DOHH2 (cell line): ENCODE measurements around the gene ATMIN.

Experiments used
- H3F3A ChIP-seq: fragments of 200-600 bp; sonication (generic), shearing (Covaris generic); 2 replicates; pipeline ENCODE4 v1.6.0; 2016; ENCODE audit warnings: antibody characterized with exemption, mild to moderate bottlenecking; ENCODE audit not compliant: control insufficient read depth, insufficient read depth
- H3K27ac ChIP-seq: fragments of 200-600 bp; sonication (generic); 2 replicates; pipeline ENCODE4 v1.5.1; 2014; ENCODE audit warnings: low read depth, mild to moderate bottlenecking, low read length, moderate library complexity
- H3K27me3 ChIP-seq: fragments of 200-600 bp; sonication (generic); 2 replicates; pipeline ENCODE4 v1.6.1; 2014; ENCODE audit warnings: mild to moderate bottlenecking, low read length, mixed read lengths; ENCODE audit not compliant: control insufficient read depth
- H3K36me3 ChIP-seq: fragments of 200-600 bp; sonication (generic); 2 replicates; pipeline ENCODE4 v1.6.1; 2014; ENCODE audit warnings: mild to moderate bottlenecking, low read length, moderate library complexity, mixed read lengths; ENCODE audit not compliant: control insufficient read depth
- H3K4me1 ChIP-seq: fragments of 200-600 bp; sonication (generic); 2 replicates; pipeline ENCODE4 v1.6.1; 2014; ENCODE audit warnings: mild to moderate bottlenecking, low read length, mixed read lengths; ENCODE audit not compliant: control insufficient read depth
- H3K4me2 ChIP-seq: fragments of 200-600 bp; sonication (generic); 2 replicates; pipeline ENCODE4 v1.6.0; 2014; ENCODE audit warnings: mild to moderate bottlenecking, low read length, moderate library complexity
- H3K4me3 ChIP-seq: fragments of 200-600 bp; sonication (generic); 2 replicates; pipeline ENCODE4 v1.5.1; 2014; ENCODE audit warnings: mild to moderate bottlenecking, low read length, mixed read lengths
- H3K79me2 ChIP-seq: fragments of 200-600 bp; sonication (generic); 2 replicates; pipeline ENCODE4 v1.6.1; 2014; ENCODE audit warnings: mild to moderate bottlenecking, low read length, mixed read lengths; ENCODE audit not compliant: control insufficient read depth
- H3K9me2 ChIP-seq: fragments of 200-600 bp; sonication (generic); replicated peaks from 2 replicates; pipeline ENCODE4 v1.6.1; 2014; ENCODE audit warnings: mild to moderate bottlenecking, low read length, mixed read lengths; ENCODE audit not compliant: control insufficient read depth
- H3K9me3 ChIP-seq: fragments of 200-600 bp; sonication (generic); 2 replicates; pipeline ENCODE4 v1.6.1; 2014; ENCODE audit warnings: antibody characterized with exemption, low read length, mixed read lengths; ENCODE audit not compliant: control insufficient read depth, insufficient read depth
- H4K20me1 ChIP-seq: fragments of 200-600 bp; sonication (generic); 2 replicates; pipeline ENCODE4 v1.6.0; 2014; ENCODE audit warnings: low read depth, mild to moderate bottlenecking, antibody characterized with exemption, low read length, moderate library complexity; ENCODE audit not compliant: control insufficient read depth, insufficient read depth
- CTCF ChIP-seq: fragments of 200-600 bp; sonication (generic); IDR thresholded peaks from one replicate; pipeline ENCODE4 v1.5.1; 2014; ENCODE audit warnings: antibody characterized with exemption, mild to moderate bottlenecking, low read depth, low read length; ENCODE audit not compliant: poor library complexity, severe bottlenecking
- EZH2phosphoT487 ChIP-seq: fragments of 200-600 bp; sonication (generic); IDR thresholded peaks from 2 replicates; pipeline ENCODE4 v1.6.1; 2017; ENCODE audit warnings: borderline replicate concordance, mild to moderate bottlenecking, antibody characterized with exemption, low read length, moderate library complexity, mixed read lengths

The ATMIN gene

GRCh38 chr16:81053761-81054160 lies 18.1 kb downstream of the ATMIN start:
- Histone ChIP-seq H4K20me1 (no peaks in the 10 kb centered on the region), H3K4me3 (no peak overlapping the region), H3K9me3 (peaks cover 7% of the 10 kb centered on the region; the same call in 1 of the 2 replicates), H3F3A (no peaks in the 10 kb centered on the region), H3K27ac (no peak overlapping the region), H3K4me2 (no peak overlapping the region), H3K36me3 (no peaks in the 10 kb centered on the region), H3K4me1 (peaks cover 2% of the 10 kb centered on the region; the same call in 1 of the 2 replicates), H3K27me3 (no peaks in the 10 kb centered on the region), H3K9me2 (no peaks in the 10 kb centered on the region), H3K79me2 (no peaks in the 10 kb centered on the region)
- TF ChIP-seq CTCF (no peak), EZH2phosphoT487 (no peak)

GRCh38 chr16:81060576-81061306 lies 25.1 kb downstream of the ATMIN start:
- Histone ChIP-seq H3K4me1 (no peaks in the 10 kb centered on the region), H3K4me2 (no peak overlapping the region), H3F3A (no peaks in the 10 kb centered on the region), H3K4me3 (no peak overlapping the region), H3K9me3 (no peaks in the 10 kb centered on the region), H4K20me1 (no peaks in the 10 kb centered on the region), H3K36me3 (no peaks in the 10 kb centered on the region), H3K27me3 (no peaks in the 10 kb centered on the region), H3K27ac (no peak overlapping the region), H3K9me2 (no peaks in the 10 kb centered on the region), H3K79me2 (no peaks in the 10 kb centered on the region)
- TF ChIP-seq CTCF (no peak), EZH2phosphoT487 (no peak)

- H3K4me3 ChIP-seq, result no peak overlapping the region
- H3K36me3 ChIP-seq, result no peaks in the 10 kb centered on the region
- H3F3A ChIP-seq, result no peaks in the 10 kb centered on the region
- no peaks in the 10 kb centered on the region for H4K20me1 ChIP-seq
- no peaks in the 10 kb centered on the region for H3K79me2 ChIP-seq
- no peaks in the 10 kb centered on the region for H3K9me2 ChIP-seq
- no peak overlapping the region for H3K27ac ChIP-seq
- H3K4me2 ChIP-seq, result no peak overlapping the region
- H3K4me1 ChIP-seq, result no peaks in the 10 kb centered on the region
- no peak for TF ChIP-seq EZH2phosphoT487
- TF ChIP-seq CTCF, result no peak
- no peaks in the 10 kb centered on the region for H3K27me3 ChIP-seq
- H3K9me3 ChIP-seq, result no peaks in the 10 kb centered on the region
Observed at GRCh38 chr16:81061307-81061640, 25.6 kb downstream of the ATMIN start.
